HEK293 (cell line): ENCODE data around the gene PAQR9.

Experiments used
- CTCF ChIA-PET: fragments of 350-600 bp; formaldehyde crosslinking; extraction: SDS; loops from one replicate; lab custom pipeline; 2021; ENCODE audit warnings: antibody characterized with exemption; lab: Yijun Ruan, JAX
- POLR2A ChIA-PET: fragments of 300-600 bp; formaldehyde crosslinking; extraction: SDS; loops from one replicate; lab custom pipeline; 2020; ENCODE audit warnings: antibody characterized with exemption, inconsistent platforms; lab: Yijun Ruan, JAX
- H3K27ac ChIP-seq: fragments of 200-500 bp; sonication (Bioruptor generic); 2 replicates; pipeline ENCODE4 v1.5.1; 2014; ENCODE audit warnings: low read depth, low read length, control low read depth, inconsistent platforms; ENCODE audit errors: extremely low read depth
- H3K36me3 ChIP-seq, 2 experiments: fragments of 200-500 bp in 1 of 2; sonication (Bioruptor generic) in 1 of 2; 1 replicate in 1 of 2; 2 replicates in 1 of 2; pipeline ENCODE4 v1.5.1; 2014 to 2017; ENCODE audit warnings: inconsistent platforms in 2 of 2, low read length in 2 of 2; ENCODE audit not compliant: control insufficient read depth in 2 of 2, insufficient read depth in 1 of 2
- H3K4me1 ChIP-seq: fragments of 200-500 bp; sonication (Bioruptor generic); 2 replicates; pipeline ENCODE4 v1.5.1; 2014; ENCODE audit warnings: mild to moderate bottlenecking, low read length, inconsistent platforms; ENCODE audit not compliant: control insufficient read depth, insufficient read depth
- H3K4me3 ChIP-seq: 2 replicates; pipeline ENCODE4 v1.5.1; 2011; ENCODE audit warnings: low read depth, mild to moderate bottlenecking, control low read depth, low read length, moderate library complexity
- H3K9me3 ChIP-seq: fragments of 200-500 bp; sonication (Bioruptor generic); 2 replicates; pipeline ENCODE4 v1.5.1; 2014; ENCODE audit warnings: low read depth, low read length, inconsistent platforms; ENCODE audit not compliant: control insufficient read depth, insufficient read depth
- HOXD13 ChIP-seq: sonication (generic); formaldehyde crosslinking; IDR thresholded peaks from 2 replicates; pipeline ENCODE4 v1.8.0; 2022; ENCODE audit warnings: missing genetic modification reagents, borderline replicate concordance
- KLF16 ChIP-seq: fragments of 450-650 bp; formaldehyde crosslinking; IDR thresholded peaks from 2 replicates; pipeline ENCODE4 v1.5.1; 2017; ENCODE audit warnings: missing biosample characterization, missing genetic modification characterization
- MZF1 ChIP-seq: fragments of 450-650 bp; formaldehyde crosslinking; IDR thresholded peaks from 2 replicates; pipeline ENCODE4 v1.5.1; 2017; ENCODE audit warnings: missing biosample characterization, missing genetic modification characterization, borderline replicate concordance
- PRDM2 ChIP-seq: fragments of 450-650 bp; formaldehyde crosslinking; IDR thresholded peaks from 2 replicates; pipeline ENCODE4 v1.5.1; 2016; ENCODE audit warnings: missing biosample characterization, missing genetic modification characterization, borderline replicate concordance
- ZBTB21 ChIP-seq: fragments of 450-650 bp; formaldehyde crosslinking; IDR thresholded peaks from 2 replicates; pipeline ENCODE4 v1.5.1; 2017; ENCODE audit warnings: missing biosample characterization, missing genetic modification characterization
- ZBTB6 ChIP-seq: fragments of 450-650 bp; formaldehyde crosslinking; IDR thresholded peaks from 2 replicates; pipeline ENCODE4 v1.5.1; 2017; ENCODE audit warnings: missing biosample characterization, missing genetic modification characterization
- ZBTB8A ChIP-seq: fragments of 450-650 bp; formaldehyde crosslinking; IDR thresholded peaks from 2 replicates; pipeline ENCODE4 v1.5.1; 2016; ENCODE audit warnings: missing biosample characterization, missing genetic modification characterization
- ZIC2 ChIP-seq: fragments of 450-650 bp; formaldehyde crosslinking; IDR thresholded peaks from 2 replicates; pipeline ENCODE4 v1.5.1; 2016; ENCODE audit warnings: missing biosample characterization, missing genetic modification characterization
- ZNF146 ChIP-seq: fragments of 450-650 bp; formaldehyde crosslinking; IDR thresholded peaks from 2 replicates; pipeline ENCODE4 v1.5.1; 2016; ENCODE audit warnings: missing biosample characterization, missing genetic modification characterization
- ZNF175 ChIP-seq: fragments of 450-650 bp; formaldehyde crosslinking; IDR thresholded peaks from 2 replicates; pipeline ENCODE4 v1.5.1; 2016; ENCODE audit warnings: missing biosample characterization, missing genetic modification characterization
- ZNF221 ChIP-seq: fragments of 450-650 bp; formaldehyde crosslinking; IDR thresholded peaks from 2 replicates; pipeline ENCODE4 v1.5.1; 2017; ENCODE audit warnings: missing biosample characterization, missing genetic modification characterization, borderline replicate concordance
- ZNF239 ChIP-seq: fragments of 450-650 bp; formaldehyde crosslinking; IDR thresholded peaks from 2 replicates; pipeline ENCODE4 v1.5.1; 2016; ENCODE audit warnings: missing biosample characterization, missing genetic modification characterization
- ZNF266 ChIP-seq: fragments of 450-650 bp; formaldehyde crosslinking; IDR thresholded peaks from 2 replicates; pipeline ENCODE4 v1.5.1; 2016; ENCODE audit warnings: missing biosample characterization, missing genetic modification characterization, low read depth
- ZNF366 ChIP-seq: fragments of 450-650 bp; formaldehyde crosslinking; conservative IDR thresholded peaks from 2 replicates; pipeline ENCODE4 v1.5.1; 2016; ENCODE audit warnings: missing biosample characterization, missing genetic modification characterization
- ZNF37A ChIP-seq: fragments of 450-650 bp; IDR thresholded peaks from 2 replicates; pipeline ENCODE4 v1.5.1; 2018; ENCODE audit warnings: missing biosample characterization, missing genetic modification characterization
- ZNF416 ChIP-seq: fragments of 450-650 bp; formaldehyde crosslinking; IDR thresholded peaks from 2 replicates; pipeline ENCODE4 v1.5.1; 2016; ENCODE audit warnings: missing biosample characterization, missing genetic modification characterization
- ZNF473 ChIP-seq: fragments of 450-650 bp; formaldehyde crosslinking; IDR thresholded peaks from 2 replicates; pipeline ENCODE4 v1.5.1; 2017; ENCODE audit warnings: missing biosample characterization, missing genetic modification characterization
- ZNF501 ChIP-seq: fragments of 450-650 bp; formaldehyde crosslinking; IDR thresholded peaks from 2 replicates; pipeline ENCODE4 v1.5.1; 2016; ENCODE audit warnings: missing biosample characterization, missing genetic modification characterization
- ZNF544 ChIP-seq: fragments of 450-650 bp; formaldehyde crosslinking; IDR thresholded peaks from 2 replicates; pipeline ENCODE4 v1.5.0; 2017; ENCODE audit warnings: missing biosample characterization, missing genetic modification characterization
- ZNF558 ChIP-seq: fragments of 450-650 bp; formaldehyde crosslinking; IDR thresholded peaks from 2 replicates; pipeline ENCODE4 v1.5.1; 2016; ENCODE audit warnings: missing biosample characterization, missing genetic modification characterization
- ZNF585B ChIP-seq: fragments of 450-650 bp; formaldehyde crosslinking; IDR thresholded peaks from 2 replicates; pipeline ENCODE4 v1.5.1; 2016; ENCODE audit warnings: missing biosample characterization, missing genetic modification characterization
- ZNF624 ChIP-seq: fragments of 450-650 bp; formaldehyde crosslinking; IDR thresholded peaks from 2 replicates; pipeline ENCODE4 v1.5.1; 2017; ENCODE audit warnings: missing biosample characterization, missing genetic modification characterization
- ZNF670 ChIP-seq: fragments of 450-650 bp; formaldehyde crosslinking; IDR thresholded peaks from 2 replicates; pipeline ENCODE4 v1.5.1; 2016; ENCODE audit warnings: missing biosample characterization, missing genetic modification characterization, low read depth
- ZNF707 ChIP-seq: fragments of 450-650 bp; formaldehyde crosslinking; IDR thresholded peaks from 2 replicates; pipeline ENCODE4 v1.5.1; 2016; ENCODE audit warnings: missing biosample characterization, missing genetic modification characterization
- ZNF76 ChIP-seq: fragments of 450-650 bp; formaldehyde crosslinking; IDR thresholded peaks from 2 replicates; pipeline ENCODE4; 2016; ENCODE audit warnings: low read depth, missing biosample characterization, missing genetic modification characterization, borderline replicate concordance
- ZNF837 ChIP-seq: fragments of 450-650 bp; formaldehyde crosslinking; IDR thresholded peaks from 2 replicates; pipeline ENCODE4 v1.5.1; 2016; ENCODE audit warnings: missing biosample characterization, missing genetic modification characterization

PAQR9 gene

DNA sequence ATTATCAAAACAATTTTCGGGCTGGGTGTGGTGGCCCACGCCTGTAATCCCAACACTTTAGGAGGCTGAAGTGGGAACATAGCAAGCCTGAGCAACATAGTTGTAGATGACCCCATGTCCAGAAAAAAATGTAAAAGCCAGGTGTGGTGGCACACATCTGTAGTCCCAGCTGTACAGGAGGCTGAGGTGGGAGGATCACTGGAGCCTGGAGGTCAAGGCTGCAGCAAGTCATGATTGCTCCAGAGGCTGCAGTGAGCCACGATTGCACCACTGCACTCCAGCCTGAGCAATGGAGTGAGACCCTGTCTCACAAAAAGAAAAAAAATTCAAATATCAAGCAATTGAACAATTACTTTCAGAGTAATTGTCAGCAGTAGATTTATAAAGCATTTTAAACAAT lies 8.0 kb upstream of the PAQR9 start (continued):
- no peak for TF ChIP-seq PRDM2 (tag by site-specific recombination)
- no peak for TF ChIP-seq ZNF221 (tag by site-specific recombination)
- TF ChIP-seq ZNF544 (tag by site-specific recombination) = no peak
- TF ChIP-seq ZNF76 (tag by site-specific recombination) = no peak
- no peak for TF ChIP-seq ZNF585B (tag by site-specific recombination)

GRCh38 chr3:142968319-142969025 lies 5.0 kb upstream of the PAQR9 start:
- ChIA-PET CTCF (no interaction called here), POLR2A (no interaction called here)
- no peak for TF ChIP-seq ZBTB8A
- Histone ChIP-seq H3K36me3 (no peaks in the 10 kb centered on the region), H3K27ac (no peak overlapping the region), H3K4me1 (no peaks in the 10 kb centered on the region), H3K4me3 (no peak overlapping the region), H3K9me3 (no peaks in the 10 kb centered on the region)

DNA sequence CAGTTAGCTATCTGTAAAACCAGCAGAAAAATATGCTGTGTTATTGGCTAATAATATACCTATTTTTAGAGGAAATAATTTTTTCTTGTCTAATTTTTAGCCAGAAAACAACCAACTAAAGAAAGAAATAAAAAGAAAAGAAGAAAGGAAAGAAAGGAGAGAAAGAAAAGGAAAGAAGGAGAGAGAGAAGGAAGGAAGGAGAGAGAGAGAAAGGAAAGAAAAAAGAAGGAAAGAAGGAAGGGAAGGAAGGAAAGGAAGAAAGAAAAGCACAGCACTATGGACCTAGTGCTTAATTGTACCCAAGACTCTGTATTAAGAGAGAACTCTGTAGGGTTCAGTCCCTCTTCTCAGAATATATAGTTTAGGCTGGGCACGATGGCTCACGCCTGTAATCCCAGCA lies 3.3 kb upstream of the PAQR9 start:
- Histone ChIP-seq H3K4me3 (no peak overlapping the region), H3K36me3 (no peaks in the 10 kb centered on the region)
- POLR2A ChIA-PET = no interaction called here
- TF ChIP-seq ZNF501 (tag by site-specific recombination) = no peak
- no peak for TF ChIP-seq MZF1 (tag by site-specific recombination)
- TF ChIP-seq ZNF416 = no peak
- peak; percentile 67 for TF ChIP-seq ZNF366 (tag by site-specific recombination)
- TF ChIP-seq ZNF624 (tag by site-specific recombination) = no peak
- TF ChIP-seq ZNF175 (tag by site-specific recombination) = no peak
- TF ChIP-seq, all 188 proteins: peak for 1
- Histone ChIP-seq H3K27ac (no peak overlapping the region), H3K9me3 (no peaks in the 10 kb centered on the region), H3K4me1 (no peaks in the 10 kb centered on the region)
- CTCF ChIA-PET = interaction anchor here (0.7 to 1.0 kb wide), 3 partner anchors 14 to 72 kb away, joined by 3 read pairs; no protein-coding TSS in a partner anchor

DNA sequence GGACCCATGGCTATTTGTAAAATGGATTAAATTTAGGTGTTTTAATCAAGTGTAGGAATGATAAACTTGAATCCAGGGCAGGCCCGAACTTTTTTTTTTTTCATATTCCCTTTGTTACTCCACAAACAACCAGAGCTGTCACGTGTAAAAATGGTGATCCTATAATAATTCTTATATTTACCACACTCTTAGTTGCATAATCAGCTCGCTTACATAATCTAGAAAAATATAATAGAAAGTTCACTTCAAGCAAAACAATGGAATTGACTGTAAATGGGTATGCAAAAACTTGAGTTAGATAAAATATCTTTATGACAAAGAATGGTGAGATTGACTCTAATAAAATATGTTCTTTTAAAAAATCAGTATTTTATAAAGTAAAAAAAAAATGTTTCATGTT lies 2.1 kb upstream of the PAQR9 start:
- no peak overlapping the region for H3K4me3 ChIP-seq
- no peaks in the 10 kb centered on the region for H3K9me3 ChIP-seq
- H3K36me3 ChIP-seq = no peaks in the 10 kb centered on the region
- CTCF ChIA-PET = interaction anchor here (0.7 to 1.8 kb wide), 2 partner anchors 16 to 137 kb away, joined by 5 to 7 read pairs; no protein-coding TSS in a partner anchor
- H3K4me1 ChIP-seq = no peaks in the 10 kb centered on the region
- POLR2A ChIA-PET = interaction anchor here (1.0 kb wide), 1 partner anchor 35 kb away, joined by 3 read pairs; the partner anchor contains the start of gene U2SURP
- H3K27ac ChIP-seq = no peak overlapping the region
- TF ChIP-seq ZNF707 (tag by site-specific recombination) (no peak), ZNF837 (tag by site-specific recombination) (no peak), HOXD13 (CRISPR knock-in tag) (no peak), ZNF146 (no peak), ZNF37A (tag by site-specific recombination) (no peak), ZIC2 (tag by site-specific recombination) (no peak), ZNF670 (no peak), ZNF558 (tag by site-specific recombination) (no peak), ZNF473 (no peak), KLF16 (no peak), ZNF239 (tag by site-specific recombination) (no peak), ZBTB21 (tag by site-specific recombination) (no peak), ZBTB6 (tag by site-specific recombination) (no peak), ZNF266 (tag by site-specific recombination) (no peak)
